GM19324 (cell line): ENCODE data around the gene MAST2.
A peak's percentile ranks its signal among the peaks of the same experiment; 100 is the strongest.

ENCODE experiments used
- ATAC-seq: cut with Tn5 transposase; IDR thresholded peaks from one replicate; pipeline ENCODE4 v1.9.1; 2021; ENCODE audit warnings: mild to moderate bottlenecking, moderate library complexity; ENCODE audit not compliant: unreplicated experiment, low FRiP score

The MAST2 gene

GRCh38 chr1:45803299-45803780, at the start of gene MAST2:
Gene MAST2, plus strand, starts transcription at chr1:45803612. Its CDS starts 284 bp downstream, at chr1:45803896.
- ATAC-seq = peak; percentile 93

GRCh38 chr1:45755697-45756096, 47.7 kb upstream of the MAST2 start:
- no peak for ATAC-seq

- ATAC-seq = no peak
These were observed 41.1 kb upstream of the MAST2 start for GRCh38 chr1:45762291-45762690.

- ATAC-seq = no peak
These were observed 37.2 kb upstream of the MAST2 start for GRCh38 chr1:45765999-45766792.

- no peak for ATAC-seq
These were observed 36.4 kb upstream of the MAST2 start for GRCh38 chr1:45767035-45767434.

GRCh38 chr1:45769261-45769932, 34.0 kb upstream of the MAST2 start:
- ATAC-seq = no peak

GRCh38 chr1:45772971-45773370, 30.4 kb upstream of the MAST2 start:
- no peak for ATAC-seq

GRCh38 chr1:45775794-45776193, 27.6 kb upstream of the MAST2 start:
- no peak for ATAC-seq

- ATAC-seq = no peak
These were observed 17.8 kb upstream of the MAST2 start for GRCh38 chr1:45785583-45785982.

- ATAC-seq = no peak
These were observed 15.5 kb upstream of the MAST2 start for GRCh38 chr1:45787905-45788304.

- ATAC-seq = no peak
These were observed 13.8 kb upstream of the MAST2 start for GRCh38 chr1:45789601-45790000.

GRCh38 chr1:45792744-45793143, 10.7 kb upstream of the MAST2 start:
- ATAC-seq = no peak

- ATAC-seq = no peak
These were observed 9.3 kb upstream of the MAST2 start for GRCh38 chr1:45793942-45794604.

GRCh38 chr1:45796381-45796780, 7.0 kb upstream of the MAST2 start:
- ATAC-seq = no peak

GRCh38 chr1:45796946-45797345, 6.5 kb upstream of the MAST2 start:
- ATAC-seq = no peak

- no peak for ATAC-seq
These were observed 2.5 kb upstream of the MAST2 start for GRCh38 chr1:45800899-45801298.

- no peak for ATAC-seq
These were observed 791 bp upstream of the MAST2 start for GRCh38 chr1:45802343-45803298.

- peak; percentile 24 for ATAC-seq
These were observed 613 bp downstream of the MAST2 start for GRCh38 chr1:45803781-45804668.

GRCh38 chr1:45804669-45804969, 1.2 kb downstream of the MAST2 start:
- no peak for ATAC-seq
